ENCODE measurements around the gene ASTN2. TPM values are rescaled to one million over a fixed set of nuclear protein-coding genes. Genes with fewer than 3 reads are reported as not detected.

ASTN2 gene
- total and polyA plus RNA-seq, 9 of the 15 experiments (the other 6 are each of a cell fraction or from before 2014, with no cell fraction given) = 0.56 to 3.5 (median 1.9) TPM

DNA sequence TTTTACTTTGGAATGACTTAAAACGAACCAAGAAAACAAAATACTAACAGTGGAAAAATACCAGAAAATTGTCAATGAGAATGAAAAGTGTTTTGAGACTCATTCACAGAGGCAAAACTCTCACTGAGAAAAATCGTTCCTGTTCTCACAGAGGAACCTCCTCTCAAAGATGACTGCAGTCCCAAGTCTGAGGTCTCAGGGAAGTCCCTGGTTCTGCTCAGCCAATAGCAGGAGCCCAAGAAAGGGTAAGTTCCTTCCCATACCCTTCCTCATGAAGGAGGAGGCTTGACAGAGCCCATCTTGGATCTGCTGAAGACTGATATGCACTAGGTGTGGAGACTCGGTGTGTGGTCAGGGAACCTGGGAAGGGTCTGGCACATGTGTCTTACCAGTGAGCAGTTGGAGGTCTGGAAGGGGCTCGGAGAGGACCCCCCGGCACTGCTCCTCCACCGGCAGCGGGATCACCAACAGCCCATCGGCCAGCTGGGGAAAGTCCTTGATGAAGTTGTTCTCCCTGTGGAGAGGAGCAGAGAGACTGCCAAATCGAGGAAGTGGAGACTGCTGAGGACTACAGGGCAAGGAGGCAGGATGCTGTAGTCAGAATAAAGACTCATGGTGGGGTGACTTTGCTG, 681.7 kb downstream of the ASTN2 start:
- H2AFZ ChIP-seq (ENCODE audit: low read depth, low read length) = no peak overlapping the region

DNA sequence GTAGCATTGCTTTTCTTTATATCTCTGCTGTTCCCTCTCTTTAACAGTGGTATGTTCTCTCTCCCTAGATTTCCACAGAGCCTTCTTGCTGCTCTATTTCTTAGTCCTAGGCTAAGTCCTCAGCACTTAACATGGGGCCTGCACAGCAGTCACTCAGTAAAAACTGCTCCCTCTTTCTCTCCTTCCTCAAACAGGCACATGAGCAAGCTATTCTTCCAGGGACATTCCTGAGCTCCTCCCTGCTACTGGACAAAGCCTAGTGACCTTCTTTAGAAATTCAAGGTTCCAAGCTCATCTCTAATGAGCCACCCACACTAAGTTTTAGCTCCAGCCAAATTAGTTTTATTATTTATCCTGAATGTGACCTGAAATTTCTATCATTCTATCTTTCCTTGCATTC, 688.3 kb downstream of the ASTN2 start:
- Histone ChIP-seq H3K9ac (ENCODE audit: insufficient read depth in 1 of 2, low read depth in 2 of 2, low read length in 2 of 2) (no peak overlapping the region), H3K9me3 (replicated peaks; ENCODE audit: control insufficient read depth, insufficient read depth, low read depth, low read length) (no peaks in the 10 kb centered on the region), H2AFZ (ENCODE audit: low read depth, low read length) (no peak overlapping the region), H3K36me3 (ENCODE audit: control insufficient read depth, insufficient read depth, low read length) (no peaks in the 10 kb centered on the region), H3K4me3 (no peak overlapping the region), H3K27me3 (ENCODE audit: control insufficient read depth in 2 of 2, insufficient read depth in 2 of 2, low read length in 2 of 2) (peaks cover 0 to 7% of the 10 kb centered on the region in 2 experiments; a peak in 2 of 5 replicates), H3K9me1 (ENCODE audit: control insufficient read depth, insufficient read depth, low read length) (no peaks in the 10 kb centered on the region), H3K27ac (ENCODE audit: extremely low read depth, low read depth, low read length) (no peak overlapping the region), H4K20me1 (replicated peaks; ENCODE audit: control insufficient read depth, insufficient read depth, low read length) (no peaks in the 10 kb centered on the region), H3K4me1 (replicated peaks in 1 of 2; ENCODE audit: control insufficient read depth in 2 of 2, insufficient read depth in 2 of 2, low read length in 2 of 2) (no peaks in the 10 kb centered on the region), H3K79me2 (ENCODE audit: control insufficient read depth, insufficient read depth, low read length) (no peaks in the 10 kb centered on the region), H3K4me2 (ENCODE audit: insufficient read depth, low read length) (no peak overlapping the region)
- DNase-seq (ENCODE audit: extremely low read depth in 1 of 4, low spot score in 3 of 4) (no peak), ATAC-seq (no peak), FAIRE-seq (no peak)
- ChIA-PET POLR2A (interaction anchor here (1.0 kb wide), 1 partner anchor 9 kb away, joined by 3 read pairs; no protein-coding TSS in a partner anchor), CTCF (ENCODE audit: low intra/inter-chr PET ratio) (no interaction called here)
- in situ Hi-C loops (cut with MboI) (no loop called here), intact Hi-C loops (cut with micrococcal nuclease) (no loop called here)
- BruUV-seq (replicated peaks) = no TSS peak
- TF ChIP-seq TFAM (CRISPR knock-in tag; conservative IDR thresholded peaks at IDR 0.05) (no peak), ZNF124 (CRISPR knock-in tag; IDR thresholded peaks at IDR 0.05) (no peak), ZNF764 (CRISPR knock-in tag; IDR thresholded peaks at IDR 0.05; ENCODE audit: low read depth) (no peak), PURB (CRISPR knock-in tag; IDR thresholded peaks at IDR 0.05; ENCODE audit: low read depth) (no peak), PHF21A (IDR thresholded peaks at IDR 0.05; ENCODE audit: borderline replicate concordance, low read depth) (no peak), FOSL1 (tag; conservative IDR thresholded peaks at IDR 0.05) (no peak), MXI1 (IDR thresholded peaks at IDR 0.05; ENCODE audit: low read depth, low read length) (no peak)
- TF ChIP-seq, protein P1, sequence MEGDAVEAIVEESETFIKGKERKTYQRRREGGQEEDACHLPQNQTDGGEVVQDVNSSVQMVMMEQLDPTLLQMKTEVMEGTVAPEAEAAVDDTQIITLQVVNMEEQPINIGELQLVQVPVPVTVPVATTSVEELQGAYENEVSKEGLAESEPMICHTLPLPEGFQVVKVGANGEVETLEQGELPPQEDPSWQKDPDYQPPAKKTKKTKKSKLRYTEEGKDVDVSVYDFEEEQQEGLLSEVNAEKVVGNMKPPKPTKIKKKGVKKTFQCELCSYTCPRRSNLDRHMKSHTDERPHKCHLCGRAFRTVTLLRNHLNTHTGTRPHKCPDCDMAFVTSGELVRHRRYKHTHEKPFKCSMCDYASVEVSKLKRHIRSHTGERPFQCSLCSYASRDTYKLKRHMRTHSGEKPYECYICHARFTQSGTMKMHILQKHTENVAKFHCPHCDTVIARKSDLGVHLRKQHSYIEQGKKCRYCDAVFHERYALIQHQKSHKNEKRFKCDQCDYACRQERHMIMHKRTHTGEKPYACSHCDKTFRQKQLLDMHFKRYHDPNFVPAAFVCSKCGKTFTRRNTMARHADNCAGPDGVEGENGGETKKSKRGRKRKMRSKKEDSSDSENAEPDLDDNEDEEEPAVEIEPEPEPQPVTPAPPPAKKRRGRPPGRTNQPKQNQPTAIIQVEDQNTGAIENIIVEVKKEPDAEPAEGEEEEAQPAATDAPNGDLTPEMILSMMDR (IDR thresholded peaks at IDR 0.05 in 2 of 3, conservative IDR thresholded peaks at IDR 0.05 in 1 of 3; ENCODE audit: insufficient read depth in 2 of 3, low read depth in 1 of 3, low read length in 3 of 3) = no peak
- TF ChIP-seq, protein P2, sequence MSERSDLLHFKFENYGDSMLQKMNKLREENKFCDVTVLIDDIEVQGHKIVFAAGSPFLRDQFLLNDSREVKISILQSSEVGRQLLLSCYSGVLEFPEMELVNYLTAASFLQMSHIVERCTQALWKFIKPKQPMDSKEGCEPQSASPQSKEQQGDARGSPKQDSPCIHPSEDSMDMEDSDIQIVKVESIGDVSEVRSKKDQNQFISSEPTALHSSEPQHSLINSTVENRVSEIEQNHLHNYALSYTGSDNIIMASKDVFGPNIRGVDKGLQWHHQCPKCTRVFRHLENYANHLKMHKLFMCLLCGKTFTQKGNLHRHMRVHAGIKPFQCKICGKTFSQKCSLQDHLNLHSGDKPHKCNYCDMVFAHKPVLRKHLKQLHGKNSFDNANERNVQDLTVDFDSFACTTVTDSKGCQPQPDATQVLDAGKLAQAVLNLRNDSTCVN (CRISPR knock-in tag; IDR thresholded peaks at IDR 0.05) = no peak

More for the DNA sequence above, 681.7 kb downstream of the ASTN2 start:
- Histone ChIP-seq H3K36me3 (ENCODE audit: control insufficient read depth, insufficient read depth, low read length) (no peaks in the 10 kb centered on the region), H4K20me1 (replicated peaks; ENCODE audit: control insufficient read depth, insufficient read depth, low read length) (no peaks in the 10 kb centered on the region), H3K27ac (ENCODE audit: extremely low read depth, low read depth, low read length) (no peak overlapping the region), H3K9ac (ENCODE audit: insufficient read depth in 1 of 2, low read depth in 2 of 2, low read length in 2 of 2) (no peak overlapping the region), H3K9me3 (replicated peaks; ENCODE audit: control insufficient read depth, insufficient read depth, low read depth, low read length) (no peaks in the 10 kb centered on the region), H3K9me1 (ENCODE audit: control insufficient read depth, insufficient read depth, low read length) (no peaks in the 10 kb centered on the region), H3K27me3 (ENCODE audit: control insufficient read depth in 2 of 2, insufficient read depth in 2 of 2, low read length in 2 of 2) (no peaks in the 10 kb centered on the region), H3K79me2 (ENCODE audit: control insufficient read depth, insufficient read depth, low read length) (no peaks in the 10 kb centered on the region), H3K4me1 (replicated peaks in 1 of 2; ENCODE audit: control insufficient read depth in 2 of 2, insufficient read depth in 2 of 2, low read length in 2 of 2) (no peaks in the 10 kb centered on the region), H3K4me3 (no peak overlapping the region), H3K4me2 (ENCODE audit: insufficient read depth, low read length) (no peak overlapping the region)
- no peak for DNase-seq (ENCODE audit: extremely low read depth in 1 of 4, low spot score in 3 of 4)
- 0% methylated on average over 8 of the region's 9 CpGs for WGBS (ENCODE audit: insufficient coverage, low coverage, missing lambda C conversion rate)
- BruUV-seq (replicated peaks) = no TSS peak
- intact Hi-C loops (cut with micrococcal nuclease) (loop anchor here (10.0 kb wide), 1 partner anchor 682 kb away; the partner anchor contains the start of gene ASTN2), in situ Hi-C loops (cut with MboI) (loop anchor here (10.0 kb wide), 1 partner anchor 122 kb away; no protein-coding TSS in a partner anchor)
- ChIA-PET CTCF (ENCODE audit: low intra/inter-chr PET ratio) (no interaction called here), POLR2A (no interaction called here)
- no peak for ATAC-seq
- TF ChIP-seq HDAC8 (tag; IDR thresholded peaks at IDR 0.05) (no peak), GATA2 (CRISPR knock-in tag; IDR thresholded peaks at IDR 0.05) (no peak)
- FAIRE-seq = no peak

All from K562 (cell line).